Stimulated activated CD8-positive, alpha-beta memory T cell treated with anti-CD3 and anti-CD28 coated beads, Interleukin-15, amount 100 ng/mL, for 48 hours (primary cell): ENCODE measurements around the gene TAOK1.
"Not testable (repeated sequence)": the region's sequence is repeated elsewhere in the genome, so short reads cannot be mapped to it uniquely, and the experiment has no call there.

Experiments
- DNase-seq, 2 donors: peaks; one replicate each; pipeline ENCODE4 v3.0.0-alpha.2; 2020; ENCODE audit warnings: low read depth in 2 of 2

Gene TAOK1

DNA sequence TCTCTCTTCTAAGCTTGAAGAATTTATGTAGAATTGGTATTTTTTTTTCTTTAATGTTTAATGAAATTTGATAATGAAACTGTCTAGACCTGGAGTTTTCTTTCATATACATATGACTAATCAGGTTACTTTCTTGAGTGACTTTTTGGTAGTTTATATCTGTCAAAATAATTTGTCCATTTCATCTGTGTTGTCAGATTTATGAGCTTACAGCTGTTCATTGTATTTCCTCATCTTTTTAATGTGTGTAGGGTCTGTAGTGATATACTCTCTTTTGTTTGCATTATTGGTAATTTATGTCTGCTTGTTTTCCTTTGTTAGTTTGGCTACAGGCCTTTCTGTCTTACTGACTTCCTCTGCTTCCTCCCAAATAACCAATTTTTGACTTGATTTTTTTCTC, 55.7 kb downstream of the TAOK1 start:
- DNase-seq: no peak

DNA sequence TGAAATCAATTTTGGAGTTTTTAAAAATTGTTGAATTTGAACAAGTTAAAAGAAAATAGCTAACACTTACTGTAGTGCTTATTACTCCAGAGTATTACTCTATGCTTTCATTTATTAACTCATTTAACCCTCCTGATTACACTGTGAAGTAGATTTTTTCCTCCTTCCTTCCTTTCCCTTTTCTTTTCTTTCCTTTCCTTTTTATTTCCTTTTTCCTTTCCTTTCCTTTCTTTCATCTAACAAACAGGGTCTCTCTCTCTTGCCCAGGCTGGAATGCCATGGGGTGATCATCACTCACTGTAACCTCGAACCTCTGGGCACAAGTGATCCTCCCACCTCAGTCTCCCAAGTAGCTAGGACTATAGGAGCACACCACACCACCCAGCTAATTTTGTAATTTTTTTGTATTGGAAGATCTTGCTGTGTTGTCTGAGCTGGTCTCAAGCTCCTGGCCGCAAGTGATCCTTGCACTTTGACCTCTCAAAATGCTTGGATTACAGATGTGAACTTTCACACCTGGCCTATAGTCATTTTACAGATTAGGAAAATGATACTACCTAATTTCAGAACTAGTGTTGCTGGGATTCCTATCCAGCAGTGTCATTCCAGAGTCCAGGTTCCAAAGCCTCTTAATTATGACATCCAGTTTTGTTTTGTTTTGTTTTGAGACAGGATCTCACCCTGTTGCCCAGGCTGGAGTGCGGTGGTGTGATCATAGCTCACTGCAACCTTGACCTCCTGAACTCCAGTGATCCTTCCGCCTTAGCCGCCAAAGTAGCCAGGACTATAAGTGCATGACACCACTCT, 59.9 kb downstream of the TAOK1 start:
- no peak for DNase-seq

DNA sequence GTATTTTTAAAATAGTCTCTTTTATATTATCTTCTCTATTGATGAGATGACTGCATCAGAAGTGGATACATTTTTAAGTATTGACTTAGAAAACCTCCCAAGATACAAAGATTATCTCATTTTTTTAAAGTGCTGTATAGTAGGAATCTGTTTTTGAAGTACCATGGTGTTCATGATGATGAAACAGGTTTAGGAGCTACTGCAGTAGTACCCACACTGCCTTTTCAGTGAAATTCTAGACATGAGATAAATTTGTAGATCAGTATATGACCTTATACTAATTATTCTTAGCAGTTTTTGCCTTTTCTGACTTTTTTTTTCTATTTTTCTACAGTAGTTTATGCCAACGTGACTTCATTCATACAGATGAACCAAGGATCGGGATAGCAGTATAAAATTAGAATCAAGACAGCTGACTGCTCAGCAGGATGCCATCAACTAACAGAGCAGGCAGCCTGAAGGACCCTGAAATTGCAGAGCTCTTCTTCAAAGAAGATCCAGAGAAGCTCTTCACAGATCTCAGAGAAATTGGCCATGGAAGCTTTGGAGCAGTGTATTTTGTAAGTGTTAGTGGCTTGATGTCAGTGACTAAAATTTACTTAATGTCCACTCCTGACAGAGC, 61.1 kb downstream of the TAOK1 start:
- DNase-seq: no peak

DNA sequence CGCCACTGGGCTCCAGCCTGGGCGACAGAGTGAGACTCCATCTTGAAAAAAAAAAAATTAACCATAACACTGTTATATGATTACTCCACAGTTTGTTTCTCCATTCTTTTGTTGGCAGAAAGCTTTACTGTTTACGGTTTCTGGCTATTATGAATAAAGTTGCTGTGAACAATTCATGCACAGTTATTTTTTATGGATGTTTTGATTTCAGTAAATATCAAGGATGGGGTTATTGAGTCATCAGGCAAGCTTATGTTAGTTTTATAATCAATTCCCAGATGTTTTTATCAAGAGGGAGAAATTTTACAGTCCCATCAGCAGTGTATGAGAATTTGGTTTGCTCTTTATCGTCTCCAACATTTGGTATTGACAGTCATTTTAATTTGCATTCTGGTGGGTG, 67.9 kb downstream of the TAOK1 start:
- no peak for DNase-seq

DNA sequence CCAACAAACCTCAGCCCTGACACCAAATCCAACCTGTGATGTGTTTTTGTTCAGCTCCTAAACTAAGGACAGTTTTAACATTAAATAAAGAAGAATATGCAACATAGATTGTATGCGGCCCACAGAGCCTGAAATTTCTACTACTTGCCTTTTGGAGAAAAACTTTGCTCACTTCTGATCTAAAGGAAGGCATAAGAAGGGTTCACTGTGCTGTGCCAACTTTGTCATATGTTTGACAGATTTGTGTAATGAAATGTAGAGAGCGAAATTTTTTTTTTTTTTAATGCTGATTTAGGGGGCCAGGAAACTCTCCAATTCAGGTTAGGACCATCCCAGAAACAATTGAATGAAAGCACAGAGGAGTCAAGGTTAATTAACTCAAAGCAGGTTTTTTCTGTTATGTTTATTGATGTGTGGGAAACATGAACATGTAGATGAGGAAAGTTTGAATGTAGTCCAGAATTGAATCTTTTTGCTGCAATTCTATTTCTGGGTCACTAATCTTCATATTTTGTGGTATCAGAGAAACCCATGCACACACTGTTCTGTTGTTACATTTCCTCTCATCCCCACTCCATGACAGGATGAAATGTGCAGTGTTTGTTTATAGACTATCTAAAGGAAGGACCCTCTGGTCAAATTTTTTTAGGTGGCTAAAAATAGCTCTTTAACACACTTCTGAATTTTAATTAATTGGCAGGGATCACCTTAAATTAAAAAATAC, 71.5 kb downstream of the TAOK1 start:
- no peak for DNase-seq

DNA sequence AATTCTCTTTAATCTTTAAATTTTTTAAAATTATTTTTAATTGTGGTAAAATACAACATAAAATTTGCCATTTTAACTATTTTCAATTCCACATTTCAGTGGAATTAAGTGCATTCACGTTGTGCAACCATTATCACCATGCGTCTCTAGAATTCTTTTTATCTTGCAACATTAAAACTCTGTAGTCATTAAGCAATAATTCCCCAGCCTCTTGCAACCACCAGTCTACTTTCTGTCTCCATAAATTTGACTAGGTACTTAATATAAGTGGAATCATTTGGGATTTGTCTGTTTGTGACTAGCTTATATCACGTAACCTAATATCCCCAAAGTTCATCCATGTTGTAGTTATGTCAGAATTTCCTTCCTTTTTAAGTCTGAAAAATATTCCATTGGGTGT, 79.1 kb downstream of the TAOK1 start:
- DNase-seq: no peak

DNA sequence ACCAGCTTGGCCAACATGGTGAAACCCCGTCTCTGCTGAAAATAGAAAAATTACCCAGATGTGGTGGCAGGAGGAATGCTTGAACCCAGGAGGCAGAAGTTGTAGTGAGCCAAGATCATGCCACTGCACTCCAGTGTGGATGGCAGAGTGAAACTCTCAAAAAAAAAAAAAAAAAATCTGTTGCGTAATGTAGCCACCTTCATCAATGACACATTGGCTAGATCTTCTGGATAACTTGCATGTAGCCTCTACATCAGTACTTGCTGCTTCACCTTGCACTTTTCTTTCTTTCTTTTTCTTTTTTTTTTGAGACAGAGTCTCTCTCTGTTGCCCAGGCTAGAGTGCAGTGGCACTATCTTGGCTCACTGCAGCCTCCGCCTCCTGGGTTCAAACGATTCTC, 83.3 kb downstream of the TAOK1 start:
- not testable (repeated sequence) for DNase-seq

DNA sequence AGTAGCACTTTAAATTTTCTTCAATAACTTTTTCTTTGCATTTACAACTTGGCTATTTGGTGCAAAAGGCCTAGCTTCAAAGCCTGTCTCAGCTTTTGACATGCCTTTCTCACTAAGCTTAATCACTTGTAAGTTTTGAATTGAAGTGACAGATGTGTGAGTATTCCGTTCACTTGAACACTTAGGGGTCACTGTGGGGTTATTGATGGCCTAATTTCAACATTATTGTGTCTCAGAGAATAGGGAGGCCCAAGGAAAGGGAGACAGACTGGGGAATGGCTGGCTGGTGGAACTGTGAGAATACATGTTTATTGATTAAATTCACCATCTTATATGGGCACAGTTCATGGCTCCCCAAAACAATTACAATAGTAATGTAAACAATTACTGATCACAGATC, 84.1 kb downstream of the TAOK1 start:
- no peak for DNase-seq

DNA sequence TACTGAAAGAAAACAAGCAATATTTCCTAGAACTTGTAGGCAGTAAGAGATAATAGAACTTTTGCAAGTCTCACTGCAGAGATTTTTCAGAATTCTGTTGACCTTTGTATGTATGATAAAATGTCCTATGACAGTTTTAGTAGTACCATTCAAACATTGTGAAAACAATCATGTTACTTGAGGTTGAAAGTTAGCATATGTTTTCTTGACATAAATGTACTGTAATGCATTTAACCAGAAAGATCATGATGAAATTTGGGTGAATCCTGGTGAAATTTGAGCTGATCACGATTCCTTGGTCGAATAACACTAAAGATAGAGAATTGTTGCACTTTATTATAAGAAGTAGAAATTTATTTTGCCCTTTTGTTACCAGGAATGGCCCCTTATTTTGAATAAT, 85.7 kb downstream of the TAOK1 start:
- DNase-seq: no peak

DNA sequence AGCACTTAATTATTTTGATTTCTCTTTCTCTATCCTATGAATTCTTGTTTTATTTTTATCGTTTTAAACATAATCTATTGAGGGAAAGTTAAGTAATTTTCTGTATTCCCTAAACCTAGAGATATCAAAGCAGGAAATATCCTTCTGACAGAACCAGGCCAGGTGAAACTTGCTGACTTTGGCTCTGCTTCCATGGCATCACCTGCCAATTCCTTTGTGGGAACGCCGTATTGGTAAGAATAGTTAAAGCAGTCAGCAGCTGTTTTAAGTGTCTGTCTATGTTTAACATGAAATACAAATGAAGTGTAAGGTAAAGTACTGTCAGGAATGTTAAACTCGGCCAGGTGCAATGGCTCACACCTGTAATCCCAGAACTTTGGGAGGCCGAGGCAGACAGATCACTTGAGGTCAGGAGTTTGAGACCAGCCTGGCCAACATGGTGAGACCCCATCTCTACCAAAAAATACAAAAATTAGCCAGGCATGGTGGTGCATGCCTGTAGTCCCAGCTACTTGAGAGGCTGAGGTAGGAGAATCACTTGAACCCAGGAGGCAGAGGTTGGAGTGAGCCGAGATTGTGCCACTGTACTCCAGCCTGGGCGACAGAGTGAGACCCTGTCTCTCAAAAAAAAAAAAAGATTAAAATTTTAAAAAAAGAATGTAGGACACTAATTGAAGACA, 90.2 kb downstream of the TAOK1 start:
- not testable (repeated sequence) for DNase-seq

DNA sequence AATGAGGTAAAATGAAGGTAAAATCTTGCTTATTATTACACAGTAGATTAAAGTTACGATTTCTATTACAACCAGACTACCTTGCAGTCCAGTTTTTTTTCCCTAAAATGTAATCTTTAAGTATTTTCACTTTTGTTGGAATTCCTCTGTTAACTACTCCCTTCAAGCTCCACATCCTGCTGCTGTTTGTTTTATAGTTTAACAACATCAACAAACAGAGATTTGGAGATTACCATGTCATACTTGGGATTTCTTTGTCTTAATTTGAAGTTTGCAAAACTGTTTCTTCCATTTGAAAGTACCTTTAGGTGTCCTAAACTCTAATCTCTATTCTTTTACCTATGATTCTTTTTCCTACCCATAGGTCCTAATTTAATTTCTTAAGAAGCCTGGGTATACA, 93.3 kb downstream of the TAOK1 start:
- no peak for DNase-seq

DNA sequence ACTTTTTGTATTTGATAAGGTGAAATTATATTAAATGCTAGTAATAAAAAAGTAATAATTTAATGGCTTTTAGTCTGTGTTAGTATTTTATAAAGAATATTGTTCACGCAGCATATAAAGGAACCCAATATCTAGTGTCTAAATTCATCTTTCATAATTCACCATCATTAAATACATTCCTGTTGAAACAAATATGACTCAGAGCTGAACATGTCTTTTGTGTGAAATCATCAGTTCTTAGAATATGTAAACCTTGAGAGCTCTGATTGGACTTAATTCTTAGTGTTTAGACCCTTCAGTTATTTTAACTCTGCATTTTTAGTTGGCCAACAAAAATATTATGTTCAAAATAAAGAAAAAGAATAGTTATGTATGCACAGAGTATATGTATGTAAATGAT, 104.8 kb downstream of the TAOK1 start:
- no peak for DNase-seq

DNA sequence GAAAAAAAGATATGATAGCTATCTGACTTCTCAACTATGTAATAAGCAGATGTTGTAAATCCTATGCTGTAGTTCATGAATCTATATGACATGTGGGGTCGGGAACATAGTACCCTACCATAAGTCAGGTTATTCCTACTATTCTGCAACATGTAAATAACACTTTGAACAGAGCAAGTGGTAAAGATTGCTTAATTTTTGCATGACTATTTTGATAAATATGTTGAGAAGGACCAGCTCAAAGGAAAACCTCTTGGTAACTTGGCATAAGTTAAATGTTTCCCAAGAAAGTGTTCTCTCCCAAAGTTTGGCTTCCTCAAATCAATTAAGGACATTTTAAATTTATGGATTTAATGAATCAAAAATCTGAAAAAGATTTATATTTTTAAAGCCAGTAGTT, 114.5 kb downstream of the TAOK1 start:
- DNase-seq: no peak

DNA sequence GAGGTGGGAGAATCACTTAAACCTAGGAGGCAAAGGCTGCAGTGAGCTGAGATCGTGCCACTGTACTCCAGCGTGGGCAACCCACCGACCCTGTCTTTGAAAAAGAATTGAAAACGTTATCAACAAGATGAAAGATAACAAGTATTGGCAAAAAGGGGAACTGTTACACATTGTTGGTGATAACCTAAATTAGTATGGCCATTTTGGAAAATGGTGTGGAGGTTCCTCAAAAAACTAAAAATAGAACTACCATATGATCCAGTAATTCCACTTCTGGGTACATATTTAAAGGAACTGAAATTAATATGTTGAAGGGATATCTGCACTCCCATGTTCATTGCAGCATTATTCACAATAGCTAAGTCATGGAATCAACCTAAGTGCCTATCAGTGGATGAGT, 115.7 kb downstream of the TAOK1 start:
- no peak for DNase-seq

DNA sequence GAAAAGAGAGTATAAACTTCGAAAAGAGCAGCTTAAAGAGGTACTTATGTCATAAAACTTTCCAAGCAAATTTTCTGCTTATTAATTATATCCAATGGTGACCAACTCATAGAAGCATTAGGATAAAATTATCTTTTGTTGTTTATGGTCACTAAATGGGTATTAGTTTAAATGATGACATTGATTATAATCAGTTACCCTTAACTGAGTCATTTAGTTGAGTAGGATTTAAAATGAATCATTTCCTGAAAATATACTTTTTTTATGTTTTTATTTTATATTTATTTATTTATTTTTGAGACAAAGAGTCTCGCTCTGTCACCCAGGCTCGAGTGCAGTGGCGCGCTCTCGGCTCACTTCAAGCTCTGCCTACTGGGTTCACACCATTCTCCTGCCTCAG, 120.8 kb downstream of the TAOK1 start:
- no peak for DNase-seq

DNA sequence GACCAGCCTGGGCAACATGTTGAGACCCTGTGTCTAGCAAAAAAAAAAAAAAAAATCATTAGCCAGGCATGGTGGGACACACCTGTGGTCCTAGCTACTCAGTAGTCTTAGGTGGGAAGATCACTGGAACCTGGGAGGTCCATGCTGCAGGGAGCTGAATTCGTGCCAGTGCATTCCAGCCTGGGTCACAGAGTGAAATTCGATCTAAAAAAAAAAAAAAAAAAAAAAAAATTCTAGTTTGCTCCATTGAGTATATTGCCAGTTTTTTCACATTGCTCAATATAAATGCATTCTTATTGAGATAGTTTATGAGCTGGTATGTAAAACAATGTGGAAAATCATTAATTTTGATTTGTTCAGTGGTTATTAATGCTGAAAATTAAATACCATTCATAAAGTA, 124.6 kb downstream of the TAOK1 start:
- DNase-seq: no peak

DNA sequence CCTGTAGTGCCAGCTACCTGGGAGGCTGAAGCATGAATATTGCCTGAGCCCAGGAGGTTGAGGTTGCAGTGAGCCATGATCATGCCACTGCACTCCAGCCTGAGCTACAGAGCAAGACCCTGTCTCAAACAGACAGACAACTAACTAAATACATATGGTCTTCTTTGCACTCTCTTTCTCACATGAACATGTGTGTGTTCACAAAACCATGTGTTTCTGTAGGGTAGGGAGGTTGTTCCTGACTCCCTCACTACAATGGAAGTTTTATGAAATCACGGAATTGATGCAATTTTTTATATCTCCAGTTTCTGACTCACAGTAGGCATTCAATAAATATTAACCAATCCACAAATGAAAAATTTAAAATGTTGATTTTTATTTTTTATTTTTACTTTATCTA, 128.2 kb downstream of the TAOK1 start:
- no peak for DNase-seq

DNA sequence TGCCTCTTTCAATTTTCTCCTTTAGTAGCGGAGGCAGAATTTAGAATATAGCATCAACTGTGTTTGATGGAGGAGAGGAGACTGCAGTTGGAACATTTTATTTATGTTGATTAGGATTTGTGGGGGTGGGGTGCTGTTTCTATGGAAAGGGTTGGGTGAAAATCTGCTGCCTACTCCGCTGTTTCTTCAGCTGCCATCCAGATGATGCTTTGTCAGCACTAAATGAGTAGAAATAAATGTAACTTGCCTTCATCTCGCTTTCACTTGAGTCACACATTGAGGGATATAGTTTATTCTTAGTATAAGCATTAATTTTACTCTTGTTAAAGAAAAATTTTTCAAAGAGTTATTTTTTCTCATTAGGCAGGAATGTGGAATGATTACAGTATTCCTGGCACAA, 134.5 kb downstream of the TAOK1 start:
- DNase-seq: no peak

DNA sequence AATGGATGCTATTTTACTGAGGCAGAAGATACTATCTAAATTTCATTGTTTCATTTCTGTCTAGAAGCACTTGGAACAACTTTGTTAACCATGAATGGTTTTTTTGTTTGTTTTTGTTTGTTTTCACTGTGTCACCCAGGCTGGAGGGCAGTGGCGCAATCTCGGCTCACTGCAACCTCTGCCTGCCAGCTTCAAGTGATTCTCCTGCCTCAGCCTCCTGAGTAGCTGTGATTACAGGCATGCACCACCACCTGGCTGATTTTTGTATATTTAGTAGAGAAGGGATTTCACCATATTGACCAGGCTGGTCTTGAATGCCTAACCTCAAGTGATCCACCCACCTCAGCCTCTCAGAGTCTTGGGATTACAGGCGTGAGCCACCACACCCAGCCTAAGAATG, 136.2 kb downstream of the TAOK1 start:
- DNase-seq: no peak

DNA sequence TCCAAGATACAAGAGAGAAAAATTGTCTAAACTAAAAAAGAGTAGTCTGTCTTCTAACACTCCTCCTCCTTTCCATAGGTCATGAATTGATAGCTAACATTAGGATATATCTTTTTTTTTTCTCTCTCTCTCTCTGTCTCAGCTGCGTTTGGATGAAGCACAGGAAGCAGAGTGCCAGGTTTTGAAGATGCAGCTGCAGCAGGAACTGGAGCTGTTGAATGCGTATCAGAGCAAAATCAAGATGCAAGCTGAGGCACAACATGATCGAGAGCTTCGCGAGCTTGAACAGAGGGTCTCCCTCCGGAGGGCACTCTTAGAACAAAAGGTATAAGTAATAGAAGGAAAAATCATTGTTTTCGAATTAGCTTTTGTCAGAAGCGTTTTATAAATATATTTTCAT, 143.8 kb downstream of the TAOK1 start:
- DNase-seq: no peak

DNA sequence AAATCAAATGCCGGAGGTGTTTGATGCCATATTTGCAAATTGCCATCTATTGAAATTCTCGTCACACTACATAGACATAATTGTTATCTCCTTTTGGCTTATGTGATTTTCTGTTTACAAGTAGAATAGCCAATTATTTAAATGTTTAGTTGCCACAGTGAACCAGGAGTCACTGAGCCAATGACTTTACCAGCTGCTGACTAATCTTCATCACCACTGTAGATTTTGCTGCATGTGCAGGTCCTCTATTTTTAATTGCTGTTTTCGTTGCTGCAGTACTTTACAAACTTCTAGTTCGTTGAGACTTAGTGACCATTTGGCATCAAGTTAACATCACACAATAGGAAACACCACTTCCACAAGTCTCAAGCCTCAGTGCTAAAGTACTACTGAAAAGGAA, 153.9 kb downstream of the TAOK1 start:
- no peak for DNase-seq

DNA sequence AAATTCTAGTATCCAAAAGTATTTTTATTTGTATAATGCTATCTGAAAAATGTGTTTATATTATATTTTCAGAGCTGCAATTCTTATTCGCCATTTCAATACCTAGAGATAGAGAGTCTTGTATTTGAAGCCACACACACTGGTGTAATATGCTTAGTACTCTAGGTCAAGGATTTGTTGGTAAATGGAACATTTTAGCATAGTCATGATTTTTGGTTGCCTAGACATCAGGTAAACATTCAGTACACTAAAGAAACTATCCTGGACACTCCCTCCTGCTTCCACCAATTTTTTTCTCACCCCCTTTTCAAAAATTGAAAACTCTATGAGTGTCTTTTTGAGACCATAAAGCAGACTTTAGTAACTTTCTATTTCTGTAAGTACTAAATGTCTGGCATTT, 155.9 kb downstream of the TAOK1 start:
- no peak for DNase-seq

DNA sequence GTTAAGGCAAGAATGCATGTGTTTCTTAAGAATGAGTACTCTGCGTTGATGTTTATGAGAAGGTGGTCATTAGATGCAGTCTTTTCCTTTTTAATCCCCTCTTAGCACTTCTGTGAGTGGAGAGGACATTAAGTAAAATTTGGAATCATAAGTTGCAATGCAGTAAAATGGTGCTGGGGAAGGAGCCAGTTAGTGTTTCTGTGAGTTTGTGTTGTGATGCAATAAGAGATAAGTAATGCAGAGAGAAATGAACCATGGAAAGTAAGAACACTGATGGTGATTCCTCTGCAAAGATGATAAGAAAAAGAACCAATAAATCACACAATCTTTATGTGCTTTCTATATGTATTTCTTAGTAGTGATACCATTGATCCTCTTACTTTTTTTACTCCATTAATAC, 156.7 kb downstream of the TAOK1 start:
- no peak for DNase-seq
